Progenitor cell of endocrine pancreas (in vitro differentiated cells): ENCODE data around the gene SLC25A39. TPM values are rescaled to one million over a fixed set of nuclear protein-coding genes. Genes with fewer than 3 reads are reported as not detected.

Experiments
- DNase-seq: peaks from one replicate; pipeline ENCODE4 v3.0.0; 2021; ENCODE audit warnings: low spot score; ENCODE audit not compliant: unreplicated experiment
- H3K27ac Mint-ChIP-seq: 2 replicates; pipeline ENCODE4 v1.8.0; 2021; ENCODE audit warnings: mild to moderate bottlenecking, moderate library complexity, mixed read lengths
- H3K27me3 Mint-ChIP-seq: 2 replicates; pipeline ENCODE4 v1.8.0; 2021; ENCODE audit warnings: mixed read lengths
- H3K36me3 Mint-ChIP-seq: 2 replicates; pipeline ENCODE4 v1.8.0; 2022; ENCODE audit warnings: mixed read lengths; ENCODE audit not compliant: insufficient read depth
- H3K4me1 Mint-ChIP-seq: 2 replicates; pipeline ENCODE4 v1.8.0; 2021; ENCODE audit warnings: low read depth, mixed read lengths
- H3K4me3 Mint-ChIP-seq: 2 replicates; pipeline ENCODE4 v1.8.0; 2021; ENCODE audit warnings: low read depth, mild to moderate bottlenecking, moderate library complexity, mixed read lengths
- H3K9me3 Mint-ChIP-seq: 2 replicates; pipeline ENCODE4 v1.8.0; 2021; ENCODE audit warnings: low read depth, mixed read lengths
- CTCF ChIP-seq: fragments of 200-600 bp; sonication (generic); IDR thresholded peaks from one replicate; pipeline ENCODE4 v1.5.0; 2021; ENCODE audit warnings: antibody characterized with exemption, mild to moderate bottlenecking; ENCODE audit not compliant: unreplicated experiment
- total RNA-seq: library from RNA; stranded (reverse); gene quantifications from 2 replicates; pipeline ENCODE4 v1.2.1, GENCODE V29; 2021

Gene SLC25A39
- total RNA-seq, 1 donor from 2014 or later: 139 TPM

- no peak for TF ChIP-seq CTCF
- DNase-seq: no peak
- Mint-ChIP-seq H3K4me3 (no peak overlapping the region), H3K4me1 (no peaks in the 10 kb centered on the region), H3K27ac (no peak overlapping the region), H3K9me3 (no peaks in the 10 kb centered on the region), H3K36me3 (no peaks in the 10 kb centered on the region), H3K27me3 (peaks cover 20% of the 10 kb centered on the region)
Measured at GRCh38 chr17:44293509-44294226, 31.0 kb downstream of the SLC25A39 start.

- Mint-ChIP-seq H3K27ac (no peak overlapping the region), H3K27me3 (peaks cover 17% of the 10 kb centered on the region), H3K36me3 (no peaks in the 10 kb centered on the region), H3K4me3 (no peak overlapping the region), H3K4me1 (no peaks in the 10 kb centered on the region), H3K9me3 (no peaks in the 10 kb centered on the region)
- DNase-seq: no peak
- TF ChIP-seq CTCF: no peak
Measured at GRCh38 chr17:44287651-44288050, 37.0 kb downstream of the SLC25A39 start.

GRCh38 chr17:44284024-44284400 lies 40.6 kb downstream of the SLC25A39 start:
- TF ChIP-seq CTCF: no peak
- H3K4me1 Mint-ChIP-seq: peaks cover 1% of the 10 kb centered on the region
- no peaks in the 10 kb centered on the region for H3K36me3 Mint-ChIP-seq
- H3K9me3 Mint-ChIP-seq: no peaks in the 10 kb centered on the region
- H3K4me3 Mint-ChIP-seq: no peak overlapping the region
- H3K27me3 Mint-ChIP-seq: peaks cover 12% of the 10 kb centered on the region
- DNase-seq: no peak
- H3K27ac Mint-ChIP-seq: no peak overlapping the region

- Mint-ChIP-seq H3K36me3 (no peaks in the 10 kb centered on the region), H3K4me3 (no peak overlapping the region), H3K4me1 (peaks cover 1% of the 10 kb centered on the region), H3K27ac (no peak overlapping the region), H3K9me3 (no peaks in the 10 kb centered on the region), H3K27me3 (peaks cover 9% of the 10 kb centered on the region)
- no peak for DNase-seq
- TF ChIP-seq CTCF: no peak
Measured at GRCh38 chr17:44283344-44284023, 41.1 kb downstream of the SLC25A39 start.

- no peak for TF ChIP-seq CTCF
- no peaks in the 10 kb centered on the region for H3K36me3 Mint-ChIP-seq
- H3K4me3 Mint-ChIP-seq: no peak overlapping the region
- peaks cover 11% of the 10 kb centered on the region for H3K27me3 Mint-ChIP-seq
- no peak for DNase-seq
- H3K9me3 Mint-ChIP-seq: no peaks in the 10 kb centered on the region
- no peak overlapping the region for H3K27ac Mint-ChIP-seq
- H3K4me1 Mint-ChIP-seq: peaks cover 1% of the 10 kb centered on the region
Measured at GRCh38 chr17:44282264-44282663, 42.4 kb downstream of the SLC25A39 start.
